GM21717 (cell line): Measurements from ENCODE around the gene MAPK1.
"Not testable (repeated sequence)": the region's sequence is repeated elsewhere in the genome, so short reads cannot be mapped to it uniquely, and the experiment has no call there.

Experiments
- ATAC-seq: cut with Tn5 transposase; IDR thresholded peaks from one replicate; pipeline ENCODE4 v1.9.1; 2021; ENCODE audit warnings: mild to moderate bottlenecking, moderate library complexity; ENCODE audit not compliant: unreplicated experiment

The MAPK1 gene

GRCh38 chr22:21793716-21794115 lies 73.7 kb downstream of the MAPK1 start:
- not testable (repeated sequence) for ATAC-seq

DNA sequence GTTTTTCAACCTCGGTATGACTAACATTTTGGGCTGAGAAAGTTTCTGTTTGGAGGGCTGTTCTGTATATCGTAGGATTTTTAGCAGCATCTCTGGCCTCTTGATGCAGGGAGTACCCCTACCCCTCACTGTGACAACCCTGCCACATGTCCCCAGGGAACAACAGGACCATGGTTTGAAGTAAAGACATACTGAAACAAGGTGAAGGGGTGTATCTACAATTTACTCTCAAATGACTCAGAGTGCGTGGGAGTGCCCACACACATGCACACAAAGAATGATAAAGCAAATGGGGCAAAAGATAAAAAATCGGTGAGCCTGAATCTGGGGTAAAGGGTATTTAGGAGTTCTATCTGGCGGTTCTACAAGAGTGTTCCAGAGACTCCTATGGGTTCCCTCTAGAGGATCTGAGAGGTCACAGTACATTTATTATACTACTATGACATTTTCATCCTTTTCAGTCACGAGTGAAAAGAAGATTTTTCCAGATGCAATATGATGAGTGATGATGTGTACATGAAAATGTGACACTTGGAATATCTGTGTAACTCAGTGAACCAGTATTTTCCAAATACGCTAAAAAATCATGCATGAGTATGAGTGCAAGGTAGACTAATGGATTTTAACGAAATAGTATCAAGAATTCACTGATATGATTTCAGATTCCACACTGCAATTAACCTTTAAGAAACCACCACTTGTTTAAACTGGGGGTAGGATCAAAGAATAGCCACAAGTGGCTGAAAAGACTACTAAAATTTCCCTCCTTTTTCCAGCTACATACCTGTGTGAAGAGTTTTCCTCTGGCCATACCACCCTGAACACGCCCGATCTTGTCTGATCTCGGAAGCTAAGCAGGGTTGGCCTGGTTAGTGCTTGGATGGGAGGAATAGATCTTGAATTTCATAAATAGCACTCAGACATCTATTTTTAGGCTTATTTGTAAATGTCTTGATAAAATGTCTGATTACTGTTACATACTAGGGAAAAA lies 75.5 kb downstream of the MAPK1 start:
- peak; percentile 50 for ATAC-seq

GRCh38 chr22:21790849-21791610 lies 76.4 kb downstream of the MAPK1 start:
- not testable (repeated sequence) for ATAC-seq

GRCh38 chr22:21790359-21790758 lies 77.1 kb downstream of the MAPK1 start:
- no peak for ATAC-seq

- not testable (repeated sequence) for ATAC-seq
These were observed 79.9 kb downstream of the MAPK1 start for GRCh38 chr22:21787565-21787964.

DNA sequence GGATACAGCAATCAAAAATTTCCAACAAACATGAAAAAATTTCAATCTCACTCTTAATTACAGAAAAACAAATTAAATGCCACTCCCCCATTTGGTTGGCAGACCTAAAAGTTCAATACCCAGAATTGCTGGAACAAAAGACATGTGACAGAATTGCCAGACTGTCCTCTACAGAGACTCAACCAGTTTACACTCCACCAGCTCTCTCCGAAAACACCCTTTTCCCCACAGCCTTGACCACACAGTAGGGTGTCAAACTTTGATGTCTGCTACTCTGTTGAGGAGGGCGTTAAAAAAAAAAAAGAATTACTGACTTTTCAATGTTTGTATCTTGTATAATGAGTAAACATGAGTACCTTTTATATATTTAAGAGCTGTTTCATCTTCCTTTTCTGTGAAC lies 87.2 kb downstream of the MAPK1 start:
- ATAC-seq: no peak

GRCh38 chr22:21779444-21779843 lies 88.0 kb downstream of the MAPK1 start:
- no peak for ATAC-seq

DNA sequence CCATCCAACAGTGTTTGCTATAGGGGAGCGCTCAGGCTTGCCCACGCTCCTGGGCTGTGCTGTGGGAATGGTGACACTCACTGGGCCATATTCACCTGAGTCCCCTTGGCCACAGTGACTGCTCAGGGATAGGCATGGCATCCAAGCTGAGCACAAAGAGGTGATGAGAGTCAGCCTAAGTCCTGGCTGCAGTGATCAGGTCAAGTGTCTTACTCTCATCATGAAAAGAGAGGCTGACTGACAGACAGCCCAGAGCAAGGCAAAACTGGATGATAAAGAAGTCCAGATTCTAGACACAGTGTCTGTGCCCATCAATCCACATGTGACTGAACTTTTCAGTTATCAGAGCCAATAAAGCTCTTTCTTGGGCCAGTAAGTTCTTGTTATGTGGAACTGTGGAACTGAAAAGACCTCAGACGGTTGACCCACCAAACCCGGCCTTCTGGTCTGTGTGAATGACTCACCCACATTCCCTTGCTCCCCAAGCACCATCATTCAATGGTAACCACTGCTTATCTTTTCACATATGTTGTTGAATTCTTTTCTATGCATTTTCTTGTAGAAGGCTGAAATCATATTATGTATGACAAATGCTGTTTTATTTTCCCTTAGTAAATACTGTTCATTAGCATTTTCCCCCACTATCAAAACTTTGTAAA lies 88.6 kb downstream of the MAPK1 start:
- no peak for ATAC-seq

GRCh38 chr22:21771631-21771976 lies 95.8 kb downstream of the MAPK1 start:
- no peak for ATAC-seq

DNA sequence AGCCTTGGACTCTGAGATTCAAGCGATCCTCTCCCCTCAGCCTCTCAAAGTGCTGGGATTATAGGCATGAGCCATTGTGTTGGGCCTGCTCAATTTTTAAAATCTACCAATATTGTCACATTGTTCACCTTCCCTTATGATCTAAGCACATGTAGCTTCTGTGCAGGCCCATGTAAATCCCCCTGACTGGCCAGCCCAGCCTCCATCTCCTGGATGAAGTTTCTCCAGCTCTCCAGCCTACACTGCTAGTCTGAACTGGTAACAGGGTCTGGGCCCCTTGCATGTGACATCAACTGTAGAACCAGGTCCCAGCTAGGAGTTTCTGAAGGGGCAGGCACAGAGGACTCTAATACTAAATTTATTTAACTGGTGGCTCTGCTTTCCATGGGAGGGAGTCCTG lies 99.0 kb downstream of the MAPK1 start:
- ATAC-seq: no peak

GRCh38 chr22:21766691-21767462 lies 100.6 kb downstream of the MAPK1 start:
- no peak for ATAC-seq

- no peak for ATAC-seq
These were observed 101.4 kb downstream of the MAPK1 start for GRCh38 chr22:21765909-21766529.

DNA sequence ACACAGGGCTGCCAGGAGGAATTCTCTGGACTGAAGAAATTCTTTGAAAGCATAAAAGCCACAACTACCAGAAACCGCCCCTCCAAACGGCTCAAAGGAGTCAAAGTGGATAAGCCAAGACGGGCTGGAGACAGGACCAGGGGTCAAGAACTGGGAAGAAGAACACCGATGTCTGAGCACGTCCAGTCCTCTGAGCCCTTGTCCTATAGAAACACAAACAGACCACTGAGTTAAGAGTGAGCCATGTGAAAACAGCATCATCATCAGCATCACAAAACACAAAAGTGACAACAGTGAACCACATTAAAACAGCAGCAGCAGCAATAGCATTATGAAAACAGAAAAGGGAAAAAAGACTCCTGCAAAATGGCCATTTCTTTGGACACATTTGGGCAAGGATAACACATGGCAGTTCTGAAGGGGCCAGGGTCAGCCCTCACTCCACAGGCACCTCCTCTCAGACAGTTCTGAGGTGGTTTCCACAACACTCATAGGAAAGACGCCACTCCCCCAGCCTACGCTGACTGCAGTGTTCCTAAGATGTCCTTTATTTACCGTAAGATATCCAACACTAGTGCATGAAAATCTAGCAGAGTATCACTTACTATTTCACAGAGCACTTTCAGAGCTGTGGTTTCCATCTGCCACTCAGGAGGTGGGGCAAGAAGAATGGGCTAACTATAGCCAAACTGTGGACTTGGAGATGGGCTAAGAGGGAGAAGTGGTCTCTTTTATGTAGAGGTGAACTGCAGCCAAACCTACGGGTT lies 103.2 kb downstream of the MAPK1 start:
- ATAC-seq: no peak

GRCh38 chr22:21762712-21763581 lies 104.5 kb downstream of the MAPK1 start:
- no peak for ATAC-seq

- no peak for ATAC-seq
These were observed 105.3 kb downstream of the MAPK1 start for GRCh38 chr22:21761994-21762680.

- ATAC-seq: no peak
These were observed 106.4 kb downstream of the MAPK1 start for GRCh38 chr22:21761086-21761485.

DNA sequence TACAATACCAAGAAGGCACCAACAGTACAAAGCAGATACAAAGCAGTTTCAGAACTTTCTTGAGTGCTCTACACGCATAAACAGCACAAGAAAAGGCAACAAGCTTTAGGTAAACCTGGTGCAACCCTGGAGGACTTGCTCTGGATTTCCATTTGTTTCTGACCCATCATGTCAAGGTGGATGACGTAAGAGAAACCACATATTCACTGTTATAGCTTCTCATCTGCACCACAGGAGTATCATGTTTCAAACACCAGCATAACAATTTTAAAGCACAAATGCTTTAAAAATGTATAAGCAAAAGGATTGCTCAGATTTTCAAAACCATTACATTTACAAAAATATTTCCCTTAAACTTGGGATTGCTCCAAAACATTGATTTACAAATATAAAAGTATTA lies 106.8 kb downstream of the MAPK1 start:
- no peak for ATAC-seq
